HG03378 (cell line): Measurements from ENCODE around the gene KIF6.

ENCODE experiments used
- ATAC-seq: cut with Tn5 transposase; IDR thresholded peaks from one replicate; pipeline ENCODE4 v1.9.1; 2021; ENCODE audit warnings: mild to moderate bottlenecking, moderate library complexity; ENCODE audit not compliant: unreplicated experiment

The KIF6 gene

DNA sequence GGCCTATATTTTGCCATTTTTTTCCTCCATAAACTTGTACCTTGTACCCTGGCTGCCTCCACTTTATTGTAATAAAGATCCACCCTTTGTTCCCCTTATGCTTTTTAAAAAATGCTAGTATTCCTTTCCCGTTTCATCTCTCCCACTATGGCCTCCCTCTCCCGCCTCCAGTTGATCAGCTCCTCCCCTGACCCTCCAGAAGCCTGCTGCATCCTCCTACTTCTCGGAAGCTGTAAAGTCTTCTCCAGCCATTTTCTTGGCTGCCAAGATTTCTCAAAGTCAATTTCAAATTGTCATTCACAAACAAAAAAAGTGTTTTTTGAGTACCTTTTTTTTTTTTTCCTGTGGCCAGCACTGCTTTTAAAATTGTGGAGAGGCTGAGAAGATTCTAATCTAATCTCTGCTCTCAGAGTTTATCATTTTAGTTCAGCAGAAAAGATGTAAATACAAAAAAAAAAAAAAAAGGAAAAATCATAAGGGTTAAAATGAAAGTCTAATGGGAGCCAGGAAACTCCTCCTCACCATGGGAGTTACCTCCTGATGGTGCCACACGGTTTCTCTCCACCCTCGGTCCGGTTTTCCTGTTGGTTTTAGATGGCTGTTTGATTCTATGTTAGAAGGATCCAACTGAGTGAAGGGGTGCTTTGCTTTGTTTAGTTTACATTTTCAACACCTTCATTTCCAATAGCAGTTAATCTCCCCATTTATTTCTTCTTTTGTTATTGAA is 299.7 kb downstream of the KIF6 start:
- ATAC-seq = no peak

DNA sequence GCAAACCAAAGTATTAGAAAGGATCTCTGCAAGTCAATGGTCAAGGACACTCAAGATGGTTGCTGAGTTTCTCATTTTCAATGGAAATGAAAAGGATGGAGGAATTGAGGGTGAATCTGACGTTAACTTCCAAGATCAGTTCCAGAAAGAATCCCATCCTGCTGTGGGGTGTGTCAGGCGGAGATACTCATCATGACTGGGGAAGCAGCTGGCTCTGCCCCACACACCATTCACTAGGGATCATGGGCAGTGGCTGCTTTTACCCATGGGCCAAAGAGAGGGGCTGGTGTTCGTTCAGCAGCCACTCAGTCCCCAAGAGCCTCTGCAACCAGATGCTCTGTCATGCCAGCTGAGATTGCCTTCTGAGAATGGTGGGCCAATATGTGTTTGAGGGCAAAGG is 300.4 kb downstream of the KIF6 start:
- no peak for ATAC-seq

DNA sequence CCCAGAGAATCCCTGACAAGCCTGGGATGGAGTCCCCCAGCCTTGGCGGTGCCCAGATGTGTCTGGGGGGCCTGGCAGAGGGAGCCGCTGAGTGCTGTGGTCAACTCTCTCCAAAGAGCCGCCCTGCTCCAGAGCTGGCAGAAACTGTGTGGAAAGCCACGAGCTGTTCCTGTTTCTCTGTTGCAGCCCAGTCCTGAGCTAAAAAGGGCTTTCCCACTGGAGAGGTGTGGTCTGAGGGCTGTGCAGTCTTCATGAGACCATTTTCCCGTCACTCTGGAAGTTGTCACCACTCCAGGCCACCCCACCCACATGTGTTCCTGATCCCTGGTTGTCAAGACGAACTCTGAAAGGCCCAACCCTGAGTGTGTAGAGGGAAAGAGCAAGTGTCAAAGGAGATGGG is 303.0 kb downstream of the KIF6 start:
- no peak for ATAC-seq

DNA sequence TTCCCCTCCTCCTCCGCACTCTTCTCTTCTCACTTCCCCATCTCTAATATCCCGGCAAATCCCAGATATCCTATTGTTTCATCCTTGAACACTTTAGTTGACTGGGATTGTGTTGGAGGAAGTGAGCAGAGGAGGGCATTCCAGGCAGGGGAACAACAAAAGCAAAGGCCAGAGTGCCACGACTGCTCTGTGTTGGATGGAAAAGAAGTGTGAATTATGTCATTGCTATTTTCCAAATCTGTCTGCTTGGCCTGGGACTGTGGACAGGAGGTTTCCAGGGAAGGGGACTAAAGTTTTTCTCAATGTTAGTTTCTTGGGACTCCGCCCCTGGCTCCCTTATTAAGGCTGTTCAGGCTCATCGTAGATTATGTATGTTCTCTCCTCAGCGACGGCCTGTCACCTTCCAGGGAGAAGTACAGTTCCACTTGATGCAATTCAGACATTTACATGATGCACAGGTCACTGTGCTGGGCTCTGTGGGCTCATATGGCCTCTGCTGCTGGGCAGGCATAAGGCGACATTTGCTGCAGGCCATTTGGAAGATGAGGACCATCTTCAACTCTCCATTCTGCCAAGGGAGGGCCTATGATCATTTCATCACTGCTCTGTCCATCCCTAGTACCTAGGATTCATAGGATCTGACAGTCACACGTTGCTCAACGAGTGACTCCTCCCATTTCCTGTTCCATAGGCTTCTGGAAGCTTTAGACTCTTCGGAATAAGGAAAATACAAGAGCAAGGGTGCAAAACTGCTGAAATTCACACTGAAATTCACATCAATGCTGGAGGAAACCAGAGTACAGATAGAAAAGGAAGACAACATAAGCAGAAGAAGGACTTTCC is 303.6 kb downstream of the KIF6 start:
- no peak for ATAC-seq

DNA sequence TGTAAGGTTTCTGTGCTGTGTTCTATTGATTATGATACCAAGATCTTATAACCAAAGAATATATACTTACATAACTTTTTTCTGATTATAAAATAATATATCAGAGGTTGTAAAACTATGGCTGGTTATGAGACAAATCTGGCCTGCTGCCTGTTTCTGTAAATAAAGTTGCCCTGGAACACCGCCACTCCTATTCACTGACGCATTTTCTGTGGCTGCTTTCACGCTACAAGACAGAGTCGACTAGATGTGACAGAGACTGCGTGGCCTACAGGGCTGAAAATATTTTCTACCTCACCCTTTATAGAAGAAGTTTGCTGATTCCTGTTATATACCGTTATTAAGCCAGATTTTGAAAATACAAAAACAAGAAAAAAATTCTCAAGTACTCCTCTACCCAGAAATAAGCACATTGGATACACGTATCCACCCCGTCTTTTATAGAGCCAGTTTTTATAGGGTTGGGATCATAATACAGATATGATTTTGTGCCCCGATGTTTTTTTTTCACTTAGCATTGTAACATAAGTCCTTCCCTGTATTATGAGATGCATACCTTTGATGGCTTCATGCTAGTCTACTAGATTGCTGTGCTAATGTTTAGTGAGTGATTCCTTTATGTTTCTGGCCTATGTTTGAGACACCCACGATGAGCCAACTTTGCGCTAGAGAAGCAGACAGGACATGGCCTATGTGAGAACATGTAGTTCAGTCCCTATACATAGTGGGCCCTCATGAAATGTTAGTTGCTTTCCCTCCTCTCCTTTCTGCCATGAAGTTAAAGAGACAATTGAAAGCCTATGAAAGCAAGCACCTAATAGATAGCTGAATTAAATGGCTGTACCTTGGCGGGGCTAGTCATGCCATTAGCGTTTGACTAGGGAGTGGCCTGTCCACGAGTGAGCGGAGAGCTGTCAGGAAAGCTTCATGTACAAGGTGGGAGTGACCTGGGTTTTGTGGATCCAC is 304.6 kb downstream of the KIF6 start:
- ATAC-seq = no peak

DNA sequence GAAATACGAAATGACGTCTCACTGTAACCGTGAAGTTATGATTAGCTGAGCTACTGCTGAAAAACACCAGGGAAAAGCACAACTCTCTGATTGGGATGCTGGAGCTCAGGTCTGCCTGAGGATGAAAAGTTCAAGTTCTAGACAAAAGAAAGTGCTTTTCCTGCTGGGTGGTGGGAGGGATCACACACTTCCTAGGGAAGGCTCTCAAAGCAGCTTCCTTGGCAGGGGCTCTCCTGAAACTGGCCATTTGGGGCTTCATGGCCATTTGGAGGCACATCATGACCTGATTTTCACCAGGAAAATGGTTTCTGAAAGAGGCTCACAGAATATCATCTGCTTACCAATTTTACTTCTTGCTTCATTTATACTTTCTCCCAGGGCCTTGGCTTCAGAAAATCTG is 305.6 kb downstream of the KIF6 start:
- ATAC-seq = no peak

DNA sequence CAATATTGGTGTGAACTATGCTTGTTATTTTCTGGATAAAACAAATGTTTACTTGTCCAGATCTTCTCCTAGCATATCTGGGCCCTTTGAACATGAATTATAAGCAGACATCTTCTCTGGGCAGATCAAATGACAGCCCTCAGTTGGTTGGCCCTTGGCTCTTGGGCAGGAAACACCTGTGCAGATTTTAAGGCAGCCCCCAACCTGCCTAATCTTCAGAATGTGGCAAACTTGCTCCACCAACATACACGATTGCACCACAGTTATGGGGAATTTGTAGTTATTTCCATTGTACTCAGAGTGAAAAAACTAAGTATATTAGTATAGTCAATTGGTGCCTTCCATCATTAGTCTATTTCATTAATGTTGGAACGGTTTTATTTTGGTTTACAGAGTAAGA is 307.8 kb downstream of the KIF6 start:
- ATAC-seq = no peak

DNA sequence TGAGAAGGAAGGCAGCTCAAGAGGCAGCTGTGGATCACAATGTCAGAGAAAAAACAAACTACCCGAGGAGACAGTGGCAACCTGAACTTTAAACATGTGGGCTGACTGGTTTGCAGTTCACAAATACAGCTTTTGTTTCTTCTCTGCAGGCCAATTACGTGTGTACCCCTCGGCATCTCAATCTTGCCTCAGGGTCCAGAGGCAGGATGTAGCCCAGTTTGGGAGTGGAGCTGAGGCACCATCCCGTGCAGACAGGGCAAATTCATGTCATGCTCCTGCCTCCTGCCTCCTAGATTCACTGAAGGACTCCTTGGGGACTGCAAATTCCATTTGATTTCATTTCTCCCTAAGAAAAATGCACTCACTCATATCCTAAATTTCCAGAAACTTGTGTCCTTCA is 308.5 kb downstream of the KIF6 start:
- ATAC-seq = no peak

DNA sequence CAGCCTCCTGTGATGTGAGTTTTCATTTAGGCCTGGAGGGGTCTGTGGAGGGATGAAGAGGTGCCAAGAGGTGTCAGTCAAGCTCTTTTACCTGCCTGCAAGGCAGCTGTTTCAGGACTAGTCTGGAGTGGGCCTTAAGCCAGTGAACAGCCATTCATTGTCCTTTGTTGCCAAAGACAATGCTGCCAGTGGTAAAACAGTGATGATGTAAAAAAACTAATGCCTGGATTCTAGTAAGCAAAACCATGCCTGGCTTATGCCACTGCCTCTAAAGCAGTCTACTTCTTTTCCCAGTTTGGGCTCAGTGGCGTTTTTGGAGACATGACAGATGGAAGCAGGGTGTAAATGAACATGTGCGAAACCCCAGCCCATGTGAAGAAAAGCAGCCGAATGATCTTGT is 309.2 kb downstream of the KIF6 start:
- no peak for ATAC-seq

DNA sequence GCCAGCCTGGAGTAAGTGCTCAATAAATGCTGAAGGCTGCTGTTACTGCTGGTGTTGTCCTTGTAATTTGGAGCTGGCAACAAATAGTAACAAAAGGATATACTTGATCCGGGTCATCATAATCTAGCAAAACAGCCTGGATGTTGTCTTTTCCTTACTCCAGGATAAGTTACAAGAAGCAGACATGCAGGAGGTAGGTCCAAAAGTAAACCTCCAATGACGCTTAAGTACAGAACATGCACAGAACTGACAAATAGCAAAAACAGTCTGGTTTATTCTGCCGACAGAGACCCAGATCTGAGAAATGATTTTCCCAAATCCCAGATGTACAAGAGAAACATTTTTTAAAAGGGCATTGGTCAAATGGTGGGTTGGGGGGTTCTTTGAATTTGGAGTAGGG is 309.7 kb downstream of the KIF6 start:
- no peak for ATAC-seq

DNA sequence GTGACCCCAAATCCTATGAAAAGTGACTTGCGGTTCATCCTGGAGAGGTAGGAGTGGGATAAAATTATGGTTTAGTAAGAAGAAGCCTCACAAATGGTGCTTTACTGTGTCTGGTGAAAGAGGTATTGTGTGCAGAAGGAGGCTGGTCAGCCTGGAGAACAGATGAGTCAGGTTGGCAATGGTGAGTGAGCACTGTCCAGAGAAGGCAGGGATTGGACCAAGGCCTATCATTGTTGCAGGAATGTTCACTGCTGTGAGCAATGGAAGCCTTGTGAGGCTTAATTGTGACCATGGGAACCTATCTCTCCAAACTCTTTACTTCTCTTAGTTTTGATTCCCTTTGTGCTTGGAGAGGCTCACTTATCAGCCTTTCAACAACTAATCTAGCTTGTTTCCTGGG is 313.7 kb downstream of the KIF6 start:
- ATAC-seq = no peak

DNA sequence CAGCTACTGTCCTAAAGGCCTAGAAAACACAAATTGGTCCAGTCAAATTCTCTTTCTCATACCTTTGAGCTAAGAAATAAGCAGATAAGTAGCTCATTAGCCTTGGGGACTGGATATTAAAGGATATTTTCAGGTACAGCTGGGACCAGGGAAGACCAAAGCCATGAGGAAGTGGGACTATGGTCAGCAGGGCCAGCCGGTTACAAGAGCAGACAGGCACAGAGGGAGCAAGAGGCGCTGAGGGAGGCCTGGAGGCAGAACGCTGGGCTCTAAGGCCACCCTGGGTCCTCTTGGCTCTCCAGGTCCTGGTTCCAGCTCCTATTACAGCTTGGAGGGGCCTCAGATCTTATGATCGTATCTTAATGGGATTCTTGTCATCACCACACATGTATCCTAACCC is 314.2 kb downstream of the KIF6 start:
- no peak for ATAC-seq

DNA sequence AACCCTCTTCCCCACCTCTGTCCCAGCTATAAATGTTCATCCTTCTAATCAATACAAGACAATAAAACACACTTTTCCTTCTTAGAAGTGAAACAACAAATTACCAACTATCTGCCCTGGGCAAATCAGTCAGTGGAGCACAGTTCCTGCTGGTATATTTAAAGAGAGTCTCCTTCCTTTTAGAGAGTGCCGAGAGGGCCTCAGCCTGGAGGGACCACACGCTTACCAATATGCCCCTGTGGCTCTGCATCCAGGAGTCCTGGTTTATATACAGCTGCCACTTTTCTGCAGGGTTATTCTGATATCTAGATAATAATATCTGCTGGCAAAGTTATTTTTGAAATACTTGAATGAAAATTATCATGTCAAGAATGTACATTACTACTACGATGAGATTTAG is 315.3 kb downstream of the KIF6 start:
- no peak for ATAC-seq

DNA sequence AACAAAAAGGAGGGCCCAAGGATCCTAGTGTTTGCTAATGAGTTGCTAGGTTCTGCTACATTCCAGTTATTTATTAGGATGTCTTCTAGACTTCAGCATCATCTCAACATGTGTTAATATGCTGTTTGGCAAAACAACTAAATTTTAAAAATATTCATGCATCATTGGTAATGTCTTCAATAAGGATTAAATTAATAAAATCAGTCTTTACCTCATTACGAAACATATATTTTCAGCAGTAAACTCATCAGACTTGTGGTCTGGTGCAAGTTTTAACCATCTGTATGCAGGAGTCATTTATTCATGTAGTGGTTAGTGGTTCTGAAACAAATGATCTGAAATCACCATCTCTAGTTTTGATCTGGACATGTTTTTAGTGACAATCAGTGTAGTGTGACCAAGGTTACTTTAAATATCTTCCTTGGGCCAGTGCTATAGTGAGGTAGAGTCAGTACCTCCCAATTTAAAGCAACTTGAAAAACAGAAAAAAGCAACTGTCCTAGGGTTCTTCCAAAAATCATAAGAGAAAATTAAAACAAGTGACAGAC is 317.7 kb downstream of the KIF6 start:
- no peak for ATAC-seq

DNA sequence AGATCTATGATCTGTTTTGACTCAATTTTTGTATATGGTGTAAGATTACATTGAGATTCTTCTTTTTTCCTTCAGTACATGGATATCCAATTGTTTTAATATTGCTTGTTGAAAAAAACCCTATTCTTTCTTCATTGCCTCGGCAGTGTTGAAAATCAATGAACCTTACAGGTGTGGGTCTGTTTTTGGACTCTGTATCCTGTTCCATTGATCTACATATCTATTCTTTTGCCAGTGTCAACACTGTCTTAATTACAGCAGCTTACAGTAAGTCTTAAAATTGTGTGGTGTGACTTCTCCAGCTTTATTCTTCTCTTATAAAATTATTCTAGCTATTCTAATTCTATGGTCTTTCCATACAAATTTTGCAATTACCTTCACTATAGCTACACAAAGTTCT is 320.9 kb downstream of the KIF6 start:
- ATAC-seq = no peak

DNA sequence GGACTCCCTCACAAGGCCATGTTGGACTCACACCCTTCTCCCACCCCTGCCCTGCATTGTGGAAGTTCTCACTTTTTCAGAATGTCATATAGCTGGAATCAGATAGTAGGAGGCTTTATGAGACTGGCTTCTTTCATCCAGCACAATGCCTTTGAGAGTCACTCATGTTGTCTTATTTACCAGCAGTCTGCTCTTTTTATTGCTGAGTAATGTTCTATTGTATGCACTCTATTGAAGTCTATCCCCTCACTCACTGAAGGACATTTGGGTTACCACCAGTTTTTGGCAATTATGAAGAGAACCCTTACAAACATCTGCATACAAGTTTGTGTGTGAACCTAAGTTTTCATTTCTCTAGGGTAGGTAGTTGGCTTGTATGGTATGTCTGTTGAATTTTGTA is 321.9 kb downstream of the KIF6 start:
- ATAC-seq = no peak

DNA sequence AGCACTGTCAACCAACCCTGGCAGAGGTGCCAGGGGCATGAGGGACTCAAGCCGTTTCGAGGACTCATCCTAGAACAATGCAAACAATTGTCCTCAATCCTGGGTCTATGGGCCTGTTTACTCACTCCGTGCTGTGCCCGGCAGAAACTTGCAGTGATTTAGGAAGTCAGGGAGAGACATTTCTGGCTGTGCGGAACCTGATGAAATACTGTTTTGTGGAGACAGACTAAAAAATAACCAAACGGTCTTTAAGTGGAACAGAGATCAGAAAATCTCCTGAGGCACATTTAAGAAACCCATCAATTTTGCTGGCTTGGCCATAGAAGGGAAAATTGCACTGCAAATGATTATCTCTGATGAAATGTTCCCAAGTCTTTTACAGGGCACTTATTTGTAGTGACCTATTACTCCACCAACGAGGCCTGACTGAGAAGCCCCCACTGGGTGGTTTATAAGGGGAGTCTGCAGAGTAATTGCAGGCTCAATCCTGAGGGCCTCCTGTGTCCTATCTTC is 322.9 kb downstream of the KIF6 start:
- ATAC-seq = no peak

DNA sequence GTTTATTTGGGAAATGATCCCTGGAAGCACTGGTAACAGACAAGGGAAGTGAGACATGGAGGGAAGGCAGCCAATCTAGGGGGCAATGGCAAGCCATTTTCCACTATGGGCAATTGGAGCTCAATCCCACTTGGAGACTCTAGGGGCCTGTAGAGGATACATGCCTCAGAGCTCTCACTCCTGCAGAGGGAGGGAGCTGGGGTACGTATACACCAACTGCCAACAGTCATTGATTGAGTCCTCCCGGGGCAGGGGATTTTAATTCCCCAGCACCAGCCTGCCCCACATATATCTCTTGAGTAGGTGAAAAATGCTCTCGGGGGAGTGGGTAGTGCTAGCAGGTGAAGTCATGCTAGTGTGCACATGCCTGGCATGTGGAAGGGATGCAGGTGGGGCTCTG is 323.8 kb downstream of the KIF6 start:
- ATAC-seq = no peak

DNA sequence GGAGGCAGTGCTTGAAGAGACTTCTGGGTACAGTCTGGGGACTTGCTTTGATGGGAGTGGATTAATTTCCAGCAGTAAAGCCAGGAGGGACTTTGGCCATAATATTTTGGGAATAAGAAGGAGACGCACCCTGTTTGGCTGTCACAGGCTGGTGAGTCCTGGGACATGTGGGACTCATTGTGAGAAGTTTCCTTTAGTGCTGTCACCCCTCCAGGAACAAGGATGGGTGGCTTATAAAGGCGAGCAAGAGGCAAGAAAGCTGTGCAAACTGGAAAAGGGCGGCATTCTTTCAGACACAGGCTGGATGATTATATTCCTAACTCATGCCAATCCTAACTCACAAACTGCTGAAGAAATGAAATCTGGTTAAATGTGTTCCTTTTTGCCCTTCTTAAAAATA is 325.2 kb downstream of the KIF6 start:
- no peak for ATAC-seq

DNA sequence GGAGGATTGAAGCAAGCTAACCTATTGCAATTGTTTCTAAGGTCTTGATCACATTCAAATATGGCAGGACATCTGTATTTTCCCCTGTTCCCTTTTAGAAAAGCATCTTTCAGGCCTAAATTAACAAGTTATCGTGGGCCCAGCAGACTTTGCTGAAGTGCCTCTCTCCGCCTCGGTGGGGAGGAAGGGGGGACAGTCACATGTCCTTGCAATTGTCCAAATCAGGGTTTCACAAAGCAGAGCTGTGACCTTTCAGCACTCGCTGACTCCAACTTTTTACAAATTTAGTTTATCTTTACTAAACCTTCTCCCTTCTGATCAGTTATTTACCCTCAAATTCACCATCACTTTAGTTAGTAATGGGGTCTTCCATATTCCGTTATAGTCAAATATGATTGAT is 328.4 kb downstream of the KIF6 start:
- no peak for ATAC-seq

DNA sequence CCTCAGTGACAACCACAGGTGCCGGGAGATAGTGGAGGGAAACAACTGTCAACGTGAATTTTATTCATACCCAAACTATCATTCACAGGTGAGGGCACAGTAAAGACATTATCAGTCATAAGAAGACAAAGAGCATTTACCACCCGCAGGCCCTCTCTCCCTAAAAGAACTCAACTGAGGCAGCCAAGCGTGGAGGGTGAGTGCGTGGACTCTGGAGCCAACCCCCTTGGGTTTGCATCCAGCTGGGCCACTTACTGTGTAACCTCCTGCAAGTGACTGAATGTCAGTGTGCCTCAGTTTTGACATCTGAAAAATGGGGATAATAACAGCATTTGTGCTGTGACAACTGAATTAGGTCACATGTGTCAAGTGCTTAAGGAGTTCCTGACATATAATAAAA is 332.1 kb downstream of the KIF6 start:
- ATAC-seq = no peak
